HepG2 (cell line): ENCODE results near the gene NAV2. TPM values are rescaled to one million over a fixed set of nuclear protein-coding genes. Genes with fewer than 3 reads are reported as not detected.

Experiments used
- ATF1 ChIP-seq: IDR thresholded peaks from 2 replicates; pipeline ENCODE4 v1.6.1; 2016; ENCODE audit warnings: mild to moderate bottlenecking, control low read depth
- ATF4 ChIP-seq, 2 experiments: fragments of 450-650 bp in 1 of 2; sonication (generic) in 1 of 2; formaldehyde crosslinking; IDR thresholded peaks; 2 replicates each; pipeline versions ENCODE4 v1.5.0 to v1.8.0; 2020 to 2022; ENCODE audit warnings: mild to moderate bottlenecking in 1 of 2, missing genetic modification reagents in 1 of 2
- ATM ChIP-seq: fragments of 450-650 bp; IDR thresholded peaks from 2 replicates; pipeline ENCODE4 v1.7.1; 2017; ENCODE audit warnings: mild to moderate bottlenecking, borderline replicate concordance
- BCL3 ChIP-seq: sonication (generic); formaldehyde crosslinking; IDR thresholded peaks from 2 replicates; pipeline ENCODE4 v1.5.1; 2020; ENCODE audit warnings: mild to moderate bottlenecking, missing genetic modification reagents, moderate library complexity
- CTCF ChIP-seq: sonication (generic); formaldehyde crosslinking; IDR thresholded peaks from 2 replicates; pipeline ENCODE4 v1.5.0; 2020; ENCODE audit warnings: mild to moderate bottlenecking, missing genetic modification reagents, moderate library complexity
- DBP ChIP-seq: sonication (generic); formaldehyde crosslinking; IDR thresholded peaks from 2 replicates; pipeline ENCODE4 v1.4.0; 2020; ENCODE audit warnings: missing genetic modification reagents; ENCODE audit errors: not compliant biosample characterization
- DPF2 ChIP-seq: sonication (generic); formaldehyde crosslinking; IDR thresholded peaks from 2 replicates; pipeline ENCODE4 v1.4.0; 2020; ENCODE audit warnings: mild to moderate bottlenecking, low read depth, missing genetic modification reagents, borderline replicate concordance
- EED ChIP-seq: sonication (generic); formaldehyde crosslinking; IDR thresholded peaks from 2 replicates; pipeline ENCODE4 v1.5.0; 2020; ENCODE audit warnings: mild to moderate bottlenecking, missing genetic modification reagents
- ELF3 ChIP-seq: IDR thresholded peaks from 2 replicates; pipeline ENCODE4 v1.6.1; 2016; ENCODE audit warnings: missing genetic modification reagents, missing compliant biosample characterization
- FOXO1 ChIP-seq: sonication (generic); formaldehyde crosslinking; IDR thresholded peaks from 2 replicates; pipeline ENCODE4 v1.4.0; 2020; ENCODE audit warnings: missing genetic modification reagents
- JUND ChIP-seq: sonication (generic); formaldehyde crosslinking; IDR thresholded peaks from 2 replicates; pipeline ENCODE4 v1.8.0; 2022; ENCODE audit warnings: mild to moderate bottlenecking, missing genetic modification reagents
- MATR3 ChIP-seq: sonication (generic); formaldehyde crosslinking; IDR thresholded peaks from 2 replicates; pipeline ENCODE4 v1.4.0; 2020; ENCODE audit warnings: missing genetic modification reagents
- MTF2 ChIP-seq: sonication (generic); formaldehyde crosslinking; IDR thresholded peaks from 2 replicates; pipeline ENCODE4 v1.5.0; 2020; ENCODE audit warnings: missing genetic modification reagents, borderline replicate concordance
- NFRKB ChIP-seq: fragments of 450-650 bp; IDR thresholded peaks from 2 replicates; pipeline ENCODE4 v1.6.1; 2017
- NR2F2 ChIP-seq: IDR thresholded peaks from 2 replicates; pipeline ENCODE4 v1.6.1; 2012; ENCODE audit warnings: low read depth, inconsistent platforms, borderline replicate concordance
- RNF2 ChIP-seq: fragments of 450-650 bp; conservative IDR thresholded peaks from 2 replicates; pipeline ENCODE4 v1.6.1; 2016; ENCODE audit warnings: low read depth
- SIN3B ChIP-seq: fragments of 150-350 bp; IDR thresholded peaks from 2 replicates; pipeline ENCODE4 v1.6.1; 2014; ENCODE audit warnings: low read length
- TGIF2 ChIP-seq: IDR thresholded peaks from 2 replicates; pipeline ENCODE4 v1.6.1; 2016; ENCODE audit warnings: control low read depth, missing compliant biosample characterization
- U2AF2 ChIP-seq: fragments of 200-400 bp; formaldehyde crosslinking; IDR thresholded peaks from 2 replicates; pipeline ENCODE4 v1.6.1; 2017; ENCODE audit warnings: low read depth, mild to moderate bottlenecking, low read length
- ZFP41 ChIP-seq: sonication (generic); formaldehyde crosslinking; IDR thresholded peaks from 2 replicates; pipeline ENCODE4 v1.4.0; 2020; ENCODE audit warnings: mild to moderate bottlenecking, missing genetic modification reagents, borderline replicate concordance
- ZNF354B ChIP-seq: sonication (generic); formaldehyde crosslinking; IDR thresholded peaks from 2 replicates; pipeline ENCODE4 v1.8.0; 2022; ENCODE audit warnings: mild to moderate bottlenecking, missing genetic modification reagents
- ZNF562 ChIP-seq: sonication (generic); formaldehyde crosslinking; IDR thresholded peaks from 2 replicates; pipeline ENCODE4 v1.8.0; 2022; ENCODE audit warnings: missing genetic modification reagents, borderline replicate concordance
- ZNF747 ChIP-seq: sonication (generic); formaldehyde crosslinking; IDR thresholded peaks from 2 replicates; pipeline ENCODE4 v1.8.1; 2023; ENCODE audit warnings: missing genetic modification reagents, mild to moderate bottlenecking, borderline replicate concordance
- ZNF770 ChIP-seq: sonication (generic); formaldehyde crosslinking; IDR thresholded peaks from 2 replicates; pipeline ENCODE4 v1.5.0; 2020; ENCODE audit warnings: mild to moderate bottlenecking, missing genetic modification reagents
- ZNF839 ChIP-seq: sonication (generic); formaldehyde crosslinking; IDR thresholded peaks from 2 replicates; pipeline ENCODE4 v1.4.0; 2020; ENCODE audit warnings: missing genetic modification reagents, mild to moderate bottlenecking, borderline replicate concordance
- polyA plus RNA-seq, 8 experiments: library from polyadenylated mRNA; depleted of rRNA in 3 of 8; stranded (reverse) in 7 of 8; unstranded in 1 of 8; fragments of >200 nt; fragmentation: Illumina TruSeq in 4 of 8; extraction: Trizol in 4 of 8; gene quantifications; 2 replicates each; pipeline versions ENCODE4 v1.2.1 to v1.2.3, GENCODE V29; 2011 to 2016; ENCODE audit warnings: low read depth in 4 of 8, missing spikeins in 1 of 8, mixed read lengths in 1 of 8; ENCODE audit not compliant: insufficient read depth in 1 of 8
- total RNA-seq, 5 experiments: library from RNA; depleted of rRNA; stranded (reverse); fragments of >200 nt; fragmentation: Illumina TruSeq; extraction: Trizol; gene quantifications; 2 replicates each; pipeline ENCODE4 v1.2.3, GENCODE V29; 2016; ENCODE audit warnings: low read depth in 1 of 5

The NAV2 gene
- total and polyA plus RNA-seq, 2 of the 13 experiments (the other 11 are each of a cell fraction or from before 2014, with no cell fraction given) = 9.3 to 34.6 TPM

DNA sequence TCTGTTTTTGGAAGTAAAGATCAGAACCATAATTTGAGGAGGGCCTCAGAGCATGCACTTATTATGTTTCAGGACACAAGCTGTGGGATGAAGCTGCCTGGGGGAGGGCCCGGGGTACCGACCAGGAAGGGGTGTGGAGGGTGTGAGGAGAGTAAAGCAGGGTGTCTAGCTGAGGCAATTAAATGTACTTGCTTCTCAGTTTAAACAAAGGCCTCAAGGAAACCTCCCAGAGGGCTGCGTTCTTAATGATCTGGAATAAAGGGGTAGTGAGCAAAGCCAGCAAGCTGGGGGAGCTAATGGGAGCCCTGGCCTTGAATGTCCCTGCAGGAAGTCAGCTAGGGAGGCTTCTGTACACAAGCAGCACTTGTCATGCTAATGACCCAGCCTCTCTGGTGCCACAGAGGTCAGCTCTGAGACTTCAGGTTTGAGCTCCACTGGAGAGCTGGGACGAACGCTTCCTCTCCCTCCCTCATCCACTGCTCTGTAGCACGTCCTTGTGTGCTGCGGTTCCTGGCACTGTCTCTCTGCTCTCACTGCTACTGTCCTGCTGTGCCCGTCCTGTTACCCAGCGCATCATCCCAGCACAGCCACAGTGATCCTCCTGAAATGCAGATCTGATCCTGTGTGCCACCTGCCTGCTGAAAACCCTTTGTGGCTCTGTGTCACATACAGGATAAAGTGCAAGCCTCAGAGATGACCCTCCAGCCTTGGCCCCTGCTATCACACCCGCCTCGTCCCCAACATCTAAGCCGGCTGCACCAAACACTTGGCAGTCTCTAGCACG, 287.9 kb downstream of the NAV2 start (continued):
- TF ChIP-seq ZNF770 (no peak), BCL3 (peak; percentile 24; the same call in 1 of the 2 replicates), MTF2 (CRISPR knock-in tag) (no peak), ATF4 (CRISPR knock-in tag; IDR thresholded peaks at IDR 0.05) (no peak), RNF2 (no peak), U2AF2 (no peak), ATM (no peak), ZNF747 (CRISPR knock-in tag) (no peak), TGIF2 (CRISPR knock-in tag) (no peak), DBP (CRISPR knock-in tag) (no peak), ELF3 (CRISPR knock-in tag) (peak; percentile 92), FOXO1 (CRISPR knock-in tag) (peak; percentile 69; the same call in 1 of the 2 replicates), EED (CRISPR knock-in tag) (no peak), ZNF354B (CRISPR knock-in tag) (no peak), ZNF562 (CRISPR knock-in tag) (no peak), SIN3B (no peak), JUND (CRISPR knock-in tag) (no peak), NFRKB (no peak), DPF2 (no peak), NR2F2 (peak; percentile 62), CTCF (peak; percentile 28; the same call in 1 of the 2 replicates), MATR3 (CRISPR knock-in tag) (no peak), ZFP41 (no peak), ATF1 (CRISPR knock-in tag) (no peak), ZNF839 (CRISPR knock-in tag) (peak; percentile 60; the same call in 1 of the 2 replicates)
